ENCODE results near the gene CHGA.

CHGA gene

DNA sequence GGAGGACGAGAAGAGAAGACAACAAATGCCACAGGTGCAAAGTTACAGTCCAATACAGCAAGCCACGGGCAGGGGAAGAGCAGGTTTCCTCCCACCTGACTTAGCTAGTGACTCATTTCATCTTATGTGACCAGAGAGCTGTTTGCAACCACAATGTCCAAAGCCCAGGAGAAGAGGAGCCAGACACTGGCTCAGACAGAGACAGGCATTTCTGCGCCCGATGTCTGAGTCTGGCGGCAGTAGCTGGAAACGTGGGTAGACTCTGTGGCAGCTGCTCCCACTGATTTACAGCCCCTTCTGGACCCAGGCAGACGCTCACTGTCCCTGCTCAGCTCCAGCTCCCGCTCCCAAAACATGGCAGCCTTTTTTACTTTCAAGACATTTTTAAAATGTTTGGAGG lies 60.0 kb downstream of the CHGA start:
- DNase-seq (ENCODE audit: low spot score), result no peak

DNA sequence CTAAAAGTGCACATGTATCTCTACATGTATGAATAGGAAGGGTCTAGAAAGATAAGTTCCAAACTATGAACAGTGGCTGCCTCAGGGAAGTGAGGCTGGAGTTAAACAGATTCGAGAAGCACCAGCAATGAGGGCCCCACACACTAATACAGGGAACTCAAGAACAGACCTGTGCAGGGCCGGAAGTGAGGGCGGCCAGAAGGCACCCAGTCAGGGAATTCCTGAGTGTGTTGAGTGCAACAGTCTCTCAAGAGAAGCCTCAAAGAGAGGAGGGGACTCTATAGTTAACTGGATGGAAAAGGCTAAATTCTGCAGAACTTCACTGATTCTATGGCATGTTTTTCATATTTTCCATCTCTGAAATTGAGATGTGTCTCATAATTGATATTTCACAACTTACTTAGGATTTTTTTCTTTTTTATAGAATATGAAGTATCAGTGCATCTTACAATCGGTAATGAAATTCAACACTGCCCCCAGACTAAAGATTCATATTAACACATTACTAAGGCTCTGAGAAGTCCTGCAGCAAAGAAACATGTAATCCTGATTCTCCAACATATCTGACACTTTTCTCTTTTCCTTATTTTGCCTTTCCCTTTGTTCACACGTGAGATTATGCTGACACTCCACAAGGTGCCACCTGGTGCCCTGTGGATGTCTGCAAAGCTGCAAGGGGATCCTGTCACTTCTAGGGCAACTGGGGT lies 61.3 kb downstream of the CHGA start:
- DNase-seq (ENCODE audit: low spot score), result no peak

Data from AG08395 (cell line).